Measurements from ENCODE around the gene IFT74. TPM values are rescaled to one million over a fixed set of nuclear protein-coding genes. Genes with fewer than 3 reads are reported as not detected.

Gene IFT74
- total RNA-seq, 3 donors from 2014 or later: 13.0 to 34.1 (median 21.0) TPM

DNA sequence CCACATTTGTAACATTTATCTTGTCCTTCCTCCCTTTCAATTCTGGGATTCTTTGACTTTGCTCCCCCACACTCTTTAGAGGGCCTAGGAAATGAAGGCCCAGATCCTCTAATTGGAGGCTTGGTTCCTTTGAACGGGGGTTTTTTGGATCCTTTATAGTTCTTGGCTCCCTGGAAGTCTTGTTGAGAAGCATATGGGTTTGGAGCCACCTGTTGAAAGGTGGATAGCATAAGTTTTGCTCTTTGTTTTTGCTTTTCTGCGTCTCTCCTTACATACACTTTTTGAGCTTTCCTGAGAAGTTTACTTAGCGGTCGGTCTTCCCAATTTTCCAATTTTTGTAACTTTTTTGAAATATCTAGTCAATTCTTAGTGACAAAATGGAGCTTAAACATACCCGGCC is 17.8 kb downstream of the IFT74 start:
- Histone ChIP-seq H3K36me3 (no peaks in the 10 kb centered on the region), H3K27me3 (no peaks in the 10 kb centered on the region), H3K4me3 (no peak overlapping the region), H3K4me1 (no peaks in the 10 kb centered on the region), H3K9me3 (no peaks in the 10 kb centered on the region), H3K27ac (no peak overlapping the region)
- TF ChIP-seq POLR2A (IDR thresholded peaks at IDR 0.05) (no peak), POLR2AphosphoS5 (IDR thresholded peaks at IDR 0.05) (no peak)
- TF ChIP-seq, protein P1, sequence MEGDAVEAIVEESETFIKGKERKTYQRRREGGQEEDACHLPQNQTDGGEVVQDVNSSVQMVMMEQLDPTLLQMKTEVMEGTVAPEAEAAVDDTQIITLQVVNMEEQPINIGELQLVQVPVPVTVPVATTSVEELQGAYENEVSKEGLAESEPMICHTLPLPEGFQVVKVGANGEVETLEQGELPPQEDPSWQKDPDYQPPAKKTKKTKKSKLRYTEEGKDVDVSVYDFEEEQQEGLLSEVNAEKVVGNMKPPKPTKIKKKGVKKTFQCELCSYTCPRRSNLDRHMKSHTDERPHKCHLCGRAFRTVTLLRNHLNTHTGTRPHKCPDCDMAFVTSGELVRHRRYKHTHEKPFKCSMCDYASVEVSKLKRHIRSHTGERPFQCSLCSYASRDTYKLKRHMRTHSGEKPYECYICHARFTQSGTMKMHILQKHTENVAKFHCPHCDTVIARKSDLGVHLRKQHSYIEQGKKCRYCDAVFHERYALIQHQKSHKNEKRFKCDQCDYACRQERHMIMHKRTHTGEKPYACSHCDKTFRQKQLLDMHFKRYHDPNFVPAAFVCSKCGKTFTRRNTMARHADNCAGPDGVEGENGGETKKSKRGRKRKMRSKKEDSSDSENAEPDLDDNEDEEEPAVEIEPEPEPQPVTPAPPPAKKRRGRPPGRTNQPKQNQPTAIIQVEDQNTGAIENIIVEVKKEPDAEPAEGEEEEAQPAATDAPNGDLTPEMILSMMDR (IDR thresholded peaks at IDR 0.05): no peak
- no peak for DNase-seq (ENCODE audit: low spot score in 2 of 2)
- intact Hi-C loops (cut with DNase I; ENCODE audit: low total_unique reads): no loop called here

DNA sequence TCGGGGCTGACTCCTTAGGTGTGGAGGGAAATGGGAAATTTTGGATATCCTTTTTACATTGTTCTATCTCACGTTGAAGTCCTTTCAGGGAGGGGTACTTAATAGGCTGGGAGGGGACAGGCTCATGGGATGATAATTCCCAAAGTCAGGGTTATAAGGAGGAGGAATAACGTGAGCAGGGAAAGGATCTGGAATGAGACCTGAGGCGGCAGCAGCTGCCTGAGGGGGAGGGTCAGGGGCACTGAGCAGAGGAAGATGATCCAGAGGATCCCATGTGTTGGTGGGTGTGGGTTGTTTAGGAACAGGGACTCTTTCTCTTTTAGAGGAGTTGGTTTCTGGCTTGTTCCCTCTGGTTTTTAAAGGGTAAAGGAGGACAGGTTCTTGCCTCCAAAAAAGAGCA is 18.7 kb downstream of the IFT74 start:
- intact Hi-C loops (cut with DNase I; ENCODE audit: low total_unique reads): no loop called here
- no peak overlapping the region for H3K4me3 ChIP-seq
- no peaks in the 10 kb centered on the region for H3K36me3 ChIP-seq
- TF ChIP-seq POLR2AphosphoS5 (IDR thresholded peaks at IDR 0.05): no peak
- no peak overlapping the region for H3K27ac ChIP-seq
- no peaks in the 10 kb centered on the region for H3K27me3 ChIP-seq
- H3K9me3 ChIP-seq: no peaks in the 10 kb centered on the region
- no peaks in the 10 kb centered on the region for H3K4me1 ChIP-seq
- DNase-seq (ENCODE audit: low spot score in 2 of 2): no peak

DNA sequence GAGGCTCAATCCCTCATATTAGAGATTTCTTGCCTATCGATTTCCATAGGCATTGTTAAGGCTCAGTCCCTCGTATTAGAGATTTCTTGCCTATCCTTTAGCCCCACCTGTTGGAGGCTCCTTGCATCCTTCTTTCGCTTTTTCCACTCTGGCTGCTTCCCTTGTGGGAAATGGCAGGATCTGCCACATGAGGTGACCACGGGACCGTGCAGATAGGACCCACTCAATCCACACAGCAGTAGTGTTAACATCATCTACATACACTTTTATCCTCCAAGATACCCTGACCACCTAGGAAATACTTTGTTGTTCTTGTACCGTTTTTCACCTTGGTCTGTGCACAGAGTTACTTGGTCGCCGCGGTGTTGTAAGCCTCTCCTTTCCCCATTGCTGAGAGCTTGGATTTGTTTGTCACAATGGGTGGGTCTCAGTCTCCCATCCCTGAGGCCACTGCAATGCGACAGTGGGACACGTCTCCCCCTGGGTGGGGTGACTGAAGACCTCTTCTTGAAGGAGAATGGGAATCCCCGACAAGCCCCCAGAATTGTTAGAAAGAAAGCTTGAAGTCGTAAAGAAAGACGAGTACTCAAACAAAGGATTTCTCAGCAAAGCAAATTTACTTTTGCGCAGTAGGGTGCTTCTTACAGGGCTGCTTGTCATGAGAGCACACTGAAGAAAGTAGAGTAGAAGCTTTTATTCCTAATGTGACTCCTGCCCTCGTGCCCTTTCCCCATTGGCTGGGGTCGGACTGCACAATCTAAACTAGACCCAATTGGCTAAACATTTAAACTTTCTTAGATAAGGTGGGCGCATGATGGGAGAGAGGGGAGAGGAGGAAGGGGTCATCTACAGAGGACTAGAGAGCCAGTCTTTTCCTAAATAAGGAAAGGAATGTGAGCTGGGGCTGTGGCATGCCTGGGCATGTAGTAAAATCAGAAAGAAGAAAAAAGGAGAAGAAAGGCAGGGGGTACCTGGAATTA is 19.8 kb downstream of the IFT74 start:
- no peak overlapping the region for H3K27ac ChIP-seq
- H3K9me3 ChIP-seq: no peaks in the 10 kb centered on the region
- intact Hi-C loops (cut with DNase I; ENCODE audit: low total_unique reads): no loop called here
- H3K4me3 ChIP-seq: peak overlapping the region in 1 of 3 donors; percentile 21
- TF ChIP-seq POLR2A (IDR thresholded peaks at IDR 0.05) (no peak), POLR2AphosphoS5 (IDR thresholded peaks at IDR 0.05) (no peak)
- TF ChIP-seq, protein P1 (IDR thresholded peaks at IDR 0.05): no peak
- no peaks in the 10 kb centered on the region for H3K36me3 ChIP-seq
- no peaks in the 10 kb centered on the region for H3K4me1 ChIP-seq
- no peak for DNase-seq (ENCODE audit: low spot score in 2 of 2)
- H3K27me3 ChIP-seq: no peaks in the 10 kb centered on the region

DNA sequence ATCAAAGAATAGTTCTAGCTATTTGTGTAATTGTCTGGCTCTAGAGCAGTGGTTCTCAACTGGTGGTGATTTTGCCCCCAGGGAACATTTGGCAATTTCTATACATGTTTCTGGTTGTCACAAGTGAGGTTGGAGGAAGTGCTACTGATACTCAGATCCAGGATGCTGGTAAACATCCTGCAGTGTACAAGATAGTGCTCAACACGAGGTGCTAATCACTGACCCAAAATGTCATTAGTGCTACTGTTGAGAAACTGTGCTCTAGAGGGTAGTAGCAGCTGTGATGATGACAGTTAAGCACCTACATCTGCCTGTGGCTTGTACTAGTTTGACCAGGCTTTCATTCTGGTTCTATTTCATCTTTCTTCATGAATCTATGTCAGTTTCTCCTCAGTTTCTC is 27.1 kb downstream of the IFT74 start:
- no peaks in the 10 kb centered on the region for H3K36me3 ChIP-seq
- intact Hi-C loops (cut with DNase I; ENCODE audit: low total_unique reads): no loop called here
- H3K4me3 ChIP-seq: no peak overlapping the region
- TF ChIP-seq, protein P1 (IDR thresholded peaks at IDR 0.05): no peak
- no peak for TF ChIP-seq POLR2AphosphoS5 (IDR thresholded peaks at IDR 0.05)
- TF ChIP-seq POLR2A (IDR thresholded peaks at IDR 0.05): no peak
- H3K27me3 ChIP-seq: no peaks in the 10 kb centered on the region
- H3K27ac ChIP-seq: no peak overlapping the region
- no peaks in the 10 kb centered on the region for H3K4me1 ChIP-seq
- DNase-seq (ENCODE audit: low spot score in 2 of 2): no peak
- no peaks in the 10 kb centered on the region for H3K9me3 ChIP-seq

DNA sequence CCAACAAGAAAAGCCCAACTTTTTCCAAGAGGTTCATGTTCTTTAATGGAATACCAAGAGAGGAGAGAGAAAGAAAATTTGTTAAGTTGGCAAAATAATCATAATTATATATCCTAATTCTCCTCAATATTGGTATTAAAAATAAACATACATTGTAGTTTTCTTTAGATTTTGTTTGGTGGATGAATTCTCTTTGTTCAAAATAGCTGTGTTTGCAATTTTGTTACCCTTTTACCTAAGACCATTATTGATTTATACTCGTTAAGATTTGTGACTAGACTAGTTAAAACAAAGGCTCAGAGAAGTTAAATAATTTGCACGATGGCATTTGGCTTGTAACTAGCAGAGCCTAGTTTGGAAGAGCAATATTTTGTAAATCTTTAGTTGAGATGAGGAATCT is 39.6 kb downstream of the IFT74 start:
- no peaks in the 10 kb centered on the region for H3K9me3 ChIP-seq
- H3K27me3 ChIP-seq: no peaks in the 10 kb centered on the region
- no peak for DNase-seq (ENCODE audit: low spot score in 2 of 2)
- H3K27ac ChIP-seq: no peak overlapping the region
- no peaks in the 10 kb centered on the region for H3K4me1 ChIP-seq
- H3K36me3 ChIP-seq: no peaks in the 10 kb centered on the region
- intact Hi-C loops (cut with DNase I; ENCODE audit: low total_unique reads): no loop called here
- TF ChIP-seq, protein P1 (IDR thresholded peaks at IDR 0.05): no peak
- no peak for TF ChIP-seq POLR2A (IDR thresholded peaks at IDR 0.05)
- no peak for TF ChIP-seq POLR2AphosphoS5 (IDR thresholded peaks at IDR 0.05)
- H3K4me3 ChIP-seq: no peak overlapping the region
